GM21576 (cell line): ENCODE data around the gene CERS4.
"Not testable (repeated sequence)": the region's sequence is repeated elsewhere in the genome, so short reads cannot be mapped to it uniquely, and the experiment has no call there.

Experiments
- ATAC-seq: cut with Tn5 transposase; IDR thresholded peaks from one replicate; pipeline ENCODE4 v1.9.1; 2021; ENCODE audit warnings: mild to moderate bottlenecking, moderate library complexity; ENCODE audit not compliant: unreplicated experiment

CERS4 gene, protein sequence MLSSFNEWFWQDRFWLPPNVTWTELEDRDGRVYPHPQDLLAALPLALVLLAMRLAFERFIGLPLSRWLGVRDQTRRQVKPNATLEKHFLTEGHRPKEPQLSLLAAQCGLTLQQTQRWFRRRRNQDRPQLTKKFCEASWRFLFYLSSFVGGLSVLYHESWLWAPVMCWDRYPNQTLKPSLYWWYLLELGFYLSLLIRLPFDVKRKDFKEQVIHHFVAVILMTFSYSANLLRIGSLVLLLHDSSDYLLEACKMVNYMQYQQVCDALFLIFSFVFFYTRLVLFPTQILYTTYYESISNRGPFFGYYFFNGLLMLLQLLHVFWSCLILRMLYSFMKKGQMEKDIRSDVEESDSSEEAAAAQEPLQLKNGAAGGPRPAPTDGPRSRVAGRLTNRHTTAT

DNA sequence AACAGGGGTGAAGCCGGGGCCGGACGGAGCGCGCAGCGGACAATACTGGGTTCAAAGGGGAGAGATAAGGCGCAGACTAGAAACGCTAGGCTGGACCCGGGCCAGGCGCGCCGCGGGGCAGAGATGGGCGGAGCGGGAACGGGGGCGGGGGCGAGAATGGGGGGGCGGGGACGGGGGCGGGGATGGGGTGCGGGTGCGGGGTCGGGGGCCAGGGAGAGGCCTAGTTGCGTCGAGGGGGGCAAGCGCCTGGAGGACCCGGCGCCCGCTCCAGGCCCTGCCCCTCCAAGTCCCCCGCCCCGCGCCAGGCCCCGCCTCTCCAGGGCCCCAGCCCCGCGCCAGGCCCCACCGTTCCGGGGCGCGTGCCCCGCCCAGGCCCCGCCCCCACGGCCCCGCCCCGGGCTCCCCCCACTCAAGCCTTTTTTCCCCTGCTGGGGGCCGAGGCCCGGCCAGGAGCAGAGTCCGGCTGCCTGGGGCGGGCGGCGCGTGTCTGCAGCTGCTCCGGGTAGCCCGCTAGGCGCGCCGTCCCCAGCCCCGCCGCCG is at the start of gene CERS4:
Gene CERS4, plus strand, starts transcription at position 449 of the 540 bp plus-strand sequence. CDS start 41,707 bp downstream, outside the sequence.
- ATAC-seq = peak; percentile 50

DNA sequence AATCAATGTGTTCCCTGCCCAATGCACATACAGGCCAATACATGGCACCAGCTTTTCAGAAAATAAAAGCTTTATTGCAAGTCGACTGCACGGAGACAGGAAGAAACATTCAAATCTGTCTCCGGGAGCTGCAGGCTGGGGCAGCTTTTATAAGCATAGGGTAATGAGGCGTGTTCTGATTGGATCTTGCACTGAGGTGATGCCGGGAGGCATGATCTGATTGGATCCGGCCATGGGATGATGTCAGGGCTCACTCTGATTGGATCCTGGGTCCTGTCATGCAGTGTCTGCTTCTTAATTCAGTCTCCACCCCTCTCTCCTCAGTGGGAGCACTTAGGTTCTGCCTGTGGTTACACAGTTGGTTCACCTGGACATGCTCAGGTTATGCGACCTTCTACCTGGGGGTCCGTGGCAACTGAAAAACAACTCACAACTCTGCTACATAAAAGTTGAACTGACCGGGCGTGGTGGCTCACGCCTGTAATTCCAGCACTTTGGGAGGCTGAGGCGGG is 48.0 kb upstream of the CERS4 start:
- ATAC-seq = no peak

DNA sequence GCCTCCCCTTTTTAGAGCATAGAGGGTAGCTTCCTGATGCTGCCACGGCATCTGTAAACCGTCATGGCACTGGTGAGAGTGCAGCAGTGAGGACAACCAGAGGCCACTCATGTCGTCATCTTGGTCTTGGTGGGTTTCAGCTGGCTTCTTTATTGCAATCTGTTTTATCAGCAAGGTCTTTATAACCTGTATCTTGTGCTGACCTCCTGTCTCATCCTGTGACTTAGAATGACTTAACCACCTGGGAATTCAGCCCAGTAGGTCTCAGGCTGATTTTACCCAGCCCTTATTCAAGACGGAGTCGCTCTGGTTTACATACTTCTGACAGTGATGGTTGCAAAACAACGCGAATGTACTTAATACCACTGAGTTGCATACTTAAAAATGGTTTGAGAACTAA is 45.4 kb upstream of the CERS4 start:
- no peak for ATAC-seq

DNA sequence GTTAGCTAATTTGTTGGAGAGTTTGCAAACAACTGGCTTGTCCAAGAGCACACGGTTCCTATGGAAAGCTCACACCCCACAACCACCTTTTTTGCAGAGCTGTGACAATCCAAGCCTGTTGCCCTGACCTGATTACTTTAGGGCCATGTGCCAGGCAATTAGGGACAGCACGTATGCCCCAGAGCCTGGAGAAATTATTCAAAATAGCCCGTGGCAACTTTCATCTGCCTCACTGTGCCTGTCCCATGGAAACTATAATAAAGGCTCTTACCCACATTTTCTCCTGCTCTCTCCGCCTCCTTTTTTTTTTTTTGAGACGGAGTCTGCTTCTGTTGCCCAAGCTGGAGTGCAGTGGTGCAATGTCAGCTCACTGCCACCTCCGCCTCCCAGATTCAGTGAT is 41.2 kb upstream of the CERS4 start:
- no peak for ATAC-seq

DNA sequence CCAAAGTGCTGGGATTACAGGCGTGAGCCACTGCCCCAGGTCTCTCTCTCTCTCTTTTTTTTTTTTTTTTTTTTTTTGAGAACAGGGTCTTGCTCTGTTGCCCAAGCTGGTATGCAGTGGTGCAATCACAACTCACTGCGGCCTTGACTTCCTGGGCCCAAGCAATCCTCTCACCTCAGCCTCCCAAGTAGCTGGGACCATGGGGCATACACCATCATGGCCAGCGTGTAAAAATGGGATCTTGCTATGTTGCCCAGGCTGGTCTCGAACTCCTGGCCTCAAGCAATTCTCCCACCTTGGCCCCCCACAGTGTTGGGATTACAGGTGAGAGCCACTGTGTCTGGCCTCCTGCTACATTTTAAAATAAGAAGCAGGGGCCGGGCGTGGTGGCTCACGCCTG is 40.6 kb upstream of the CERS4 start:
- ATAC-seq = no peak

DNA sequence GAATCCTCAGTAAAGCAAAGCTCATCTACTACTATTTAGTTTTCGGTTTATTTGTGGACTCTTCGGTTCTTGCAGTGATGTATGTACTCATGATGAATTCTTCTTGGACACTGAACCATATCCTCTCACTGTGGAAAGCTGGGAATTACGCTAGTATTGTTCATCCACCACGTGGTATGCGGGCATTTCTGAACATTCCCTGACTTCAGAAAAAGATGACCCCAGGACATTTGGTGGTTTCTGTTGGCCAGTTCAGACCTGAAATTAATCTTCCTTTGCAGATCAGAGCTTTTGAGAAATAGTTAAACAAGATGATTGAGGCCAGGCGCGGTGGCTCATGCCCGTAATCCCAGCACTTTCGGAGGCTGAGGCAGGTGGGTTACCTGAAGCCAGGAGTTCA is 34.5 kb upstream of the CERS4 start:
- ATAC-seq = no peak

DNA sequence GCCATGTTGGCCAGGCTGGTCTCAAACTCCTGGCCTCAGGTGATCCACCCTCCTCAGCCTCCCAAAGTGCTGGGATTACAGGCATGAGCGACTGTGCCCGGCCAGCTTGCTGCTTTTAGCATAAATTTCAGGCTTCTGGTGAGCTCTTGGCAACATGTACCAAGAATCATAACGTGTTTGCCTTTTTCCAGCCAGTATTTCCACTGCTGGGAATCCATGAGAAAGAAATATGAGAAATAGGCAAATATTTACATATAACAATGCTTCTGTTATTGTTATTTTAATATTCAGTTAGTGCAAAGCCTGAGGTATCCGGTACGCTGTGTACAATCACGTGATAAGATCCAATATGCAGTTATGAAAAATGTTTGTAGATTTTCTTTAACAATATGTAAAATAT is 29.2 kb upstream of the CERS4 start:
- ATAC-seq = no peak

DNA sequence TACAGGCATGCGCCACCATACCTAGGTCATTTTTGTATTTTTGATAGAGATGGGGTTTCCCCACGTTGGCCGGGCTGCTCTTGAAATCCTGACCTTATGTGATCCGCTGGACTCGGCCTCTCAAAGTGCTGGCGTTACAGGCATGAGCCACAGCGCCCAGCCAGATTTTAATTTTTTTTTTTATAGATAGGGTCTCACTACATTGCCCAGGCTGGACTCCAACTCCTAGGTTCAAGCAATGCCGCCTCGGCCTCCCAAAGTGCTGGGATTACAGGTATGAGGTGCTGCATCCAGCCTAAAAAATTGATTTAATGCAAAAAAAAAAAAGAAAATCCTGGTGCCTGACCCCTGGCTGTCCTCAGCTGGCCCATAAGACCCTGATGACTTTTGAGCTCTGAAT is 24.9 kb upstream of the CERS4 start:
- no peak for ATAC-seq

DNA sequence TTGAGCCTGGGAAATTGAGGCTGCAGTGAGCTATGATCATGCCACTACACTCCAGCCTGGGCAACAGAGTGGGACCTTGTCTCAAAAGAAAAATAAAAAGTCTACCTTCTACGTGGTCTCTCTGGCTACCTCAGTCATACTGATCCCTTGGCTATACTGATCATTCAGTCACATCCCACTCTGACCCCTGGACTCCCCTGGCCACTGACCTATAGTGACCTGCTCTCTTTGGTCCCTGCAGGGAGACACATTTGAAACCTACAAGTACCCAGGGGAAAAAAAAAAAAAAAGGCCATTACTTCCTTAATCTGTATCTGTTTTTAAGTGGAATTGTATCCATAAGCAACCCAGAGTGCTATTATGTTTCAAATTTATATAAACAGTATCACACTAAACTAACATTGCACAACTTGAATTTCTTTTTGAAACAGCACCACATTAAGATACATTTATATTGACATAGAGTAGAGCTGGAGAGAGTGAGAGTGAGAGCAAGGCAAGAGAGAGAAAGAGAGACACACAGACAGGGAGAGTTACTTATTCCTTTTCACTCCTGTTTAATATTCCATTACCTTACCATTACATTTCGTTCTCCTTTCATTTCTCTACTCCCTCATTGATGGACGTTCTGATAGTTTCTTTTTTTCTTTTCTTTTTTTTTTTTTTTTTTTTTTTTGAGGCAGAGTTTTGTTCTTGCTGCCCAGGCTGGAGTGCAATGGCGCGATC is 23.7 kb upstream of the CERS4 start:
- no peak for ATAC-seq

DNA sequence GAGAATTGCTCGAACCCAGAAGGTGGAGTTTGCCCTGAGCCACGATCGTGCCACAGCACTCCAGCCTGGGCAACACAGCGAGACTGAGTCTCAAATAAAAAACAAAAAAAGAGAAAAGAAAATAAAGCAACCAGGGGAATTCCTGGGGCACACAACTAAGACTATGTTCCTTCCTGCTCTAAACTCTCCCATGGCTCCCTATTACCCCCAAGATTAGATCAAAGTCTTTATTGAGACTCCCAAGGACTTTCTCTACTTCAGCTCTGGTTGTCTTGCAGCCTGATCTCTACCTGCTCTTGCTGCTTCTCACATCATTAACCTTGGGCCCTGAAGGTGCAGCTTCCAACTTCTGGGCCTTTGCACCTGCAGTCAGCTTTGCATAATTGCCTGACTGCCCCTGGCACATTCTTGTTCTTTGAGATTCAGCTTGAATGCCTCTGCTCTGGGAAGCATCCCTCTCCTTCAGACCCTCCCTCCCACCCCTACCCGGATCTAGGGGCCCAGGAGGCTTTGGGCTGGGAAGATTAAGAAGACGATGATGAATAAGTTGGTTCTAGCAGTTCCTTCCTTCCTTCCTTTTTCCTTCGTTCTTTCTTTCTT is 16.8 kb upstream of the CERS4 start:
- ATAC-seq = no peak

DNA sequence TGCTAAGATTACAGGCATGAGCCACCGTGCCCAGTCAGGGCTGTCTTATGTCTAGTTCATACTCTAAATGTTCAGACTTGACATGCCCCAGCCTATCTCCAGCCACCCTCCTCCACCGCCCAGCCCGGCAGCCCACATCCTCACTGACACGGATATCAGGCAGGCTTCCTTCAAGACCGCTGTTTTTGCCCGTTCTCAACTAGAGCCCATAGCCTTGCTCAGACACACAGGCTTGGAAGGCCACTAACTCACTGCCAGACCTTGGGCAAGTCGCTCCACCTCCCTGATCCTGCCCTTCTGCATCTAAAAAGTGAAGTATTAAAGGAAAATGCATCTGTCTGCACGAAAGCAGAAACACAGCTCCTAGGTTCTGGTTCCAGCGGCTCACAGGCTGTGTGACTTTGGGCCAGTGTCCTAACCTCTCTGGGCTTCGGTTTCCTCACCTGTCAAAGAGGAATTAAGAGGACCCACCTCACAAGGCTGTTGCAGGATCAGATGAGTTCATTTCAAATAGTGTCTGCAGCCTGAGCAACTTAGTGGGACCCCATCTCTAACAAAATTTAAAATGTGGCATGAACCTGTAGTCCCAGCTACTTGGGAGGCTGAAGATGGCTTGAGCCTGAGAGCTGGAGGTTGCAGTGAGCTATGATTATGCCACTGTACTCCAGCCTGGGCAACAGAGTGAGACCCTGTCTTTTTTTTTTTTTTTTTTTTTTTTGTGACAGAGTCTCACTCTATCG is 14.5 kb upstream of the CERS4 start:
- ATAC-seq = no peak

DNA sequence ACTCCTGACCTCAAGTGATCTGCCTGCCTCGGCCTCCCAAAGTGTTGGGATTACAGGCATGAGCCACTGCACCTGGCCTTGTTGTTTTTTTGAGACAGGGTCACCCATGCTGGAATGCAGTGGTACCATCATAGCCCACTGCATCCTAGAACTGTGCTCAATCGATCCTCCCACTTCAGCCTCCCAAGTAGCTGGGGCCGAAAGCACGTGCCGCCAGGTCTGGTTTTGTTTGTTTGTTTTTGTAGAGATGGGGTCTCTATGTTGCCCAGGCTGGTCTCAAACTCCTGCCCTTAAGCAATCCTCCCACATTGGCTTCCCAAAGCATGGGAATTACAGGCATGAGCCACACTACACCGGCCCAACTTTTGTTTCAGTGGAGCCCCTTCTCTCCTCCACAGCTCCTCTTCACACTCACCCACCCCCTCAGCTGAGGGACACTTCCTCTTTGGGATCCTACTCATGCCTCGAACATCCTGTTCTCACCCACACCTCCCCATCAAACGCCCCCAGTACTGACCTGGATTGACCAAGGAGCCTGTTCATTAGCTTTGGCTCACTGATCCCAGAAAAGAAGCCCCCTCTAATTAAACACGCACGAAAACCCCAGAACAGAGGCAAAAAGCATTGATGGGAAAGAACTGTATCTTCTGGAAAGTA is 12.8 kb upstream of the CERS4 start:
- no peak for ATAC-seq

DNA sequence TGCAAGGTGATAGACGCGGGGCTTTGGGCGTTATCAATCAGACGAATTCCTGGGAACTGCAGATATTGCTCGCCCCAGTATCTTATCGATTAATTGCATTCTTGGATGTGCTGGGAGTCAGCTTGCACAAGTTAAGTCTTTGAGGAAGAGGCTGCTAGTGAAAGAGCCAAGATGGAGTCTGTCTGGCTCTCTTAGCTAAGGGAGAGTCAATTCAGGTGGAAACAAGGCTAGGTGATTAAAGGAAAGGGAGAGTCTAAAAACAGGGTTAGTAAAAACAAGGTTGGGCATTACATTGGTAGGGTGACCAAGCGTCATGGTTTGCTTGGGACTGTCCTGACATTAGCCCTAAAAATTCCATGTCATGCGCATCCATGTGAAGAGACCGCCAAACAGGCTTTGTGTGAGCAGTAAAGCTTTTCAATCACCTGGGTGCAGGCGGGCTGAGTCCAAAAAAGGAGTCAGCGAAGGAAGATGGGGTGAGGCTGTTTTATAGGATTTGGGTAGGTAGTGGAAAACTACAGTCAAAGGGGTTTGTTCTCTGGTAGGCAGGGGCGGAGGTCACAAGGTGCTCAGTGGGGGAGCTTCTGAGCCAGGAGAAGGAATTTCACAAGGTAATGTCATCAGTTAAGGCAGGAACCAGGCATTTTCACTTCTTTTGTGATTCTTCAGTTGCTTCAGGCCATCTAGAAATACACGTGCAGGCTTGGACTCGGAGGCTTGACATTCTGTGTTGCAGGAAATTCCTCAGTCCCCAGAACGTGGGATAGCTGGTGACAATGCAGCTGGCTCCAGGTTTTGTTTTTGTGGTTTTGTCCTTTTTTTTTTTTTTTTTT is 5.7 kb upstream of the CERS4 start:
- ATAC-seq = not testable (repeated sequence)

DNA sequence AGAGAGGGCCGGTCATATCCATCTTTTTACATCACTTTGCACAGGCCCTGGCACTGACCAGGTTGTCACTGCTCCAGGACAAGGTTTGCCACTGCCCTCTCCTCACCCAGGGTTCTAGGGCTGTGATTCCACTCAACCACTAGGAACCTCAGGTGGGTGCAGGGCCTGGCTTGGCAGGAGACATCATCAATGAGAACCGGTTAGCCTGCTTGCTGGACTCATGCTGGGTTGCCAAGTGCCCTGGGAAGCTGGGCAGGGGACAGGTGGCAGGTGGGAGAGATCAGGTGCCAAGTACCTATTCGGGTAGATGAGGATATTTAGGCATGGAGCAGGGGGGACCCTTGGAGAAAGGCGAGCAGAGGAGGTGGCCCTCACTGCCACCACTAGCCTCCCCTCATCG is 4.2 kb upstream of the CERS4 start:
- ATAC-seq = no peak

DNA sequence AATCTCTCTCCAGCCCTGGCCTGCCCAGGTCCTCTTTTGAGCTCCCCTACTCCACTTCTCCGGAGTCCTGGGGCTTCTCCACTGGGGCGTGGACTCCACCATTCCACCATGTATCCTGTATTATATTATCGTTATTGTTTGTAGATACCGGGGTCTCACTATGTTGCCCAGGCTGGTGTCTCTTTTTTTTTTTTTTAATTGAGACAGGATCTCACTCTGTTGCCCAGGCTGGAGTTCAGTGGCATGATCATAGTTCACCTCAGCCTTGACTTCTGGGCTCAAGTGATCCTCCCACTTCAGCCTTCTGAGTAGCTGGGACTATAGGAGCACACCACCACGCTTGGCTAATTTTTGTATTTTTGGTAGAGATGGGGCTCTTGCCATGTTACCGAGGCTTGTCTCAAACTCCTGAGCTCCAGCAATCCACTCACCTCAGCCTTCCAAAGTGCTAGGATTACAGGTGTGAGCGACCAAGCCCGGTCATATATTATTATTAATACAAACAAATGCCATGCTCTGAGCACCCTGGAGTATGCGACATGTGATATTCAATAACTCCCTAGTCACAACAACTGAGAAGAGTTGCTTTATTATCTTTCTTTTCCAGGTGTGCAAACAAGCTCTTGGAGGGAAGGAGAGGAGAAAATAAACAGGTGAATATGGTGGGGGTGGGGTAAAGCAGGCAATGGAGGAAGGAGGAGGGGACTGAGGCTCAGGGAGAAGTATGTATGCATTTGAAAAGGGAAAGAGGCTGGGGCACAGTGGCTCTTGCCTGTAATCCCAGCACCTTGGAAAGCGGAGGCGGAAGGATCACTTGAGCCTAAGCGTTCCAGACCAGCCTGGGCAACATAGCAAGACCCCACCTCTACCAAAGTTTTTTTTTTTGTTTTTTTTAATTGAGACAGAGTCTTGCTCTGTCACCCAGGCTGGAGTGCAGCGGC is 2.8 kb upstream of the CERS4 start:
- ATAC-seq = no peak

DNA sequence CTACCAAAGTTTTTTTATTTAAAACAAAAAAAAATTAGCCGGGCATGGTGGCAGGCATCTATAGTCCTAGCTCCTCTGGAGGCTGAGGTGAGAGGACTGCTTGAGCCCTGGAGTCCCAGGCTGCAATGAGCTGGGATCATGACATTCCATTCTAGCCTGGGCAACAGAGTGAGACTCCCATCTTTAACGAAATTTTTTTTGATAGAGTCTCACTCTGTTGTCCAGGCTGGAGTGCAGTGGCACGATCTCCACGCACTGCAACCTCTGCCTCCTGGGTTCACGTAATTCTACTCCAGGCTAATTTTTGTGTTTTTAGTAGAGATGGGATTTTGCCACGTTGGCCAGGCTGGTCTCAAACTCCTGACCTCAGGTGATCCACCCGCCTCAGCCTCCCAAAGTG is 1.8 kb upstream of the CERS4 start:
- ATAC-seq = not testable (repeated sequence)

DNA sequence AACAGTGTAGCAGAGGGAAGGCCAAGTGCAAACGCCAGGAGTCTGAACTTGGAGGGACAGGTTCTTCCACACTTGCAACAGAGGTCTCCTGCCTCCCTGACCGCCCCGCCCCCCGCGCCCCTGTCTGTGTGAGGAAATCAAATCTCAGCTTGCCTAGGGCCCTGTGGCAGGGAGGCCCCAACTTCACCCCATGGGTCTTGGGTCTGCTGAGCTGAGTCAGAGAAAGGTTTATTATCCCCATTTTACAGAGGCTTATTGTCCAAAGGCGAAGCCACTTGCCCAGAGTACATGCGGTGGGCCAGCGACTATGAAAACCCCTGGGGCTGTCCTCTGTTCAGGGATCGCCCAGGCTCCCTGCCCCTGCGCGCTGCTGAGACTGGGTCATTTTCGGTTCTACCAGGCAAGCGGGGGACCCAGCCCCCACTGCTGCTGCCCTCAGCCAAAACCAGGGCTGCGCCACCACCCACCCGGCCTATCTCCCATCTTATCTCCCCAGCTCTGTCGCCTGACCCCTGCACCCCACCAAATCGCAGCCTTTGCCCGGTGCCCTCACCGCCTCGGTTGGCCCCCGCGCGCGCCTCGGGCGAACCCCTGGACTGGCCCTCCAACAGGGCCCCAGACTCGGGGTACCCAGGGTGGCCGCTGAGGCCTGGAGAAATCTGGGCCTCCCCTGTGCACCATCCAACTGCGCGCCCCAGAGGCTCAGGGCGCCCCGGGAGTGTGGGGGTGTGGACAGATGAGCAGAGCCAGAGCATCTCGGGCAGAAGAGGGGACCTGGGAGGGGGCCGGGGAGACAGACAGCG is 850 bp upstream of the CERS4 start:
- peak; percentile 8 for ATAC-seq
